Astrocyte of the spinal cord (primary cell): Measurements from ENCODE around the gene GLRA3.
"Not testable (repeated sequence)": the region's sequence is repeated elsewhere in the genome, so short reads cannot be mapped to it uniquely, and the experiment has no call there.

Source experiments
- DNase-seq: peaks from one replicate; pipeline ENCODE4 v3.0.0; 2011; ENCODE audit warnings: low read depth, low spot score
- H3K4me3 ChIP-seq: 2 replicates; pipeline ENCODE4 v1.5.1; 2011; ENCODE audit warnings: low read depth, mild to moderate bottlenecking, low read length, moderate library complexity
- in situ Hi-C: cut with HindIII; loops from 2 replicates; pipeline ENCODE4 v1.10.0; 2017; ENCODE audit warnings: low sequenced_read_pairs
- TF ChIP-seq, protein P1 (sequence below): IDR thresholded peaks from 2 replicates; pipeline ENCODE4 v1.5.1; 2012; ENCODE audit warnings: low read depth, mild to moderate bottlenecking, low read length, inconsistent platforms

GLRA3 gene

GRCh38 chr4:174697202-174697601 is 131.8 kb downstream of the GLRA3 start:
- H3K4me3 ChIP-seq = no peak overlapping the region
- no peak for DNase-seq
- in situ Hi-C loops = no loop called here
- TF ChIP-seq, protein P1, sequence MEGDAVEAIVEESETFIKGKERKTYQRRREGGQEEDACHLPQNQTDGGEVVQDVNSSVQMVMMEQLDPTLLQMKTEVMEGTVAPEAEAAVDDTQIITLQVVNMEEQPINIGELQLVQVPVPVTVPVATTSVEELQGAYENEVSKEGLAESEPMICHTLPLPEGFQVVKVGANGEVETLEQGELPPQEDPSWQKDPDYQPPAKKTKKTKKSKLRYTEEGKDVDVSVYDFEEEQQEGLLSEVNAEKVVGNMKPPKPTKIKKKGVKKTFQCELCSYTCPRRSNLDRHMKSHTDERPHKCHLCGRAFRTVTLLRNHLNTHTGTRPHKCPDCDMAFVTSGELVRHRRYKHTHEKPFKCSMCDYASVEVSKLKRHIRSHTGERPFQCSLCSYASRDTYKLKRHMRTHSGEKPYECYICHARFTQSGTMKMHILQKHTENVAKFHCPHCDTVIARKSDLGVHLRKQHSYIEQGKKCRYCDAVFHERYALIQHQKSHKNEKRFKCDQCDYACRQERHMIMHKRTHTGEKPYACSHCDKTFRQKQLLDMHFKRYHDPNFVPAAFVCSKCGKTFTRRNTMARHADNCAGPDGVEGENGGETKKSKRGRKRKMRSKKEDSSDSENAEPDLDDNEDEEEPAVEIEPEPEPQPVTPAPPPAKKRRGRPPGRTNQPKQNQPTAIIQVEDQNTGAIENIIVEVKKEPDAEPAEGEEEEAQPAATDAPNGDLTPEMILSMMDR = no peak

DNA sequence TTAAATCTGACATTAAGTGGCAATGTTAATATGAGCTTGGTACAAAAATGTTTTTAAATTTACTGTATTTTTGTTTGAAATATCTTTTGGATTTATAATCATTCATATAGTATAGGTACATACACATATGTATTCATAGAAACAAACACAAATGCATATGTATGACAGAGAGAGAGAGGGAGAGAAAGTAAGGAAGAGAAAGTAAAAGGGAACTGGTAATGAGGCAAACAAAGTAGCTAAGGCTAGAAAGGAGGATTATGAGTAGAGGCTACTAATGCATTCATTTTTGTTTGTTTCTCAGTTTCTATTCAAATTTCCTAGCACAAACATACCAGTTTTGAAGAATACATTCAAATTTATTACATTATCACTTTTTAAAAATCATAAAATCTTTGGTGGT is 132.4 kb downstream of the GLRA3 start:
- H3K4me3 ChIP-seq = no peak overlapping the region
- DNase-seq = no peak
- in situ Hi-C loops = no loop called here
- TF ChIP-seq, protein P1 = no peak

GRCh38 chr4:174691876-174692275 is 137.2 kb downstream of the GLRA3 start:
- DNase-seq, in situ Hi-C loops, H3K4me3 ChIP-seq: not testable (repeated sequence)

GRCh38 chr4:174690665-174691064 is 138.4 kb downstream of the GLRA3 start:
- no peak overlapping the region for H3K4me3 ChIP-seq
- TF ChIP-seq, protein P1 = no peak
- no peak for DNase-seq
- in situ Hi-C loops = no loop called here

DNA sequence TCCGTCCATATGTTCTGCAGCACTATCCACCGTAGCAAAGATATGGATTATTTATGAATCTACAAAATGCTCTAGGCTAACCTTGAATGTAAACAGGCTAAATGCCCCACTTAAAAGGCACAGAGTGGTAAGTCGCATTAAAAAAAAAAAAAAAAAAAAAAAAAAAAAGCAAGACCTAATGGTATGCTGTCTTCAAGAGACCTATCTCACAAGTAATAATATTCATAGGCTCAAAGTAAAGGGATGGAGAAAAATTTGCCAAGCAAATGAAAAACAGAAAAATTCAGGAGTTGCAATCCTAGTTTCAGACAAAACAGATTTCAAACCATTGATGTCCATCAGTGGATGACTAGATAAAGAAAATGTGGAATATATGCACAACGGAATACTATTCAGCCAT is 139.4 kb downstream of the GLRA3 start:
- no peak overlapping the region for H3K4me3 ChIP-seq
- no peak for DNase-seq
- in situ Hi-C loops = no loop called here
- TF ChIP-seq, protein P1 = no peak

- no peak for DNase-seq
- H3K4me3 ChIP-seq = no peak overlapping the region
- in situ Hi-C loops = no loop called here
- TF ChIP-seq, protein P1 = no peak
These were observed 142.2 kb downstream of the GLRA3 start for GRCh38 chr4:174686826-174687225.

- H3K4me3 ChIP-seq = no peak overlapping the region
- TF ChIP-seq, protein P1 = no peak
These were observed 147.2 kb downstream of the GLRA3 start for GRCh38 chr4:174681723-174682300.

More at GRCh38 chr4:174681723-174682300, 147.2 kb downstream of the GLRA3 start:
- DNase-seq = peak; percentile 63
- in situ Hi-C loops = no loop called here
